ENCODE results near the gene ETV6. TPM values are rescaled to one million over a fixed set of nuclear protein-coding genes. Genes with fewer than 3 reads are reported as not detected.

The ETV6 gene
- total and polyA plus RNA-seq, 2 of the 8 experiments (the other 6 are each of a cell fraction or from before 2014, with no cell fraction given), result 5.5 to 23.9 TPM

- H3K79me1 ChIP-seq (ENCODE audit: low read depth, low read length), result no peaks in the 10 kb centered on the region
- FAIRE-seq (peak; percentile 84), DNase-seq (ENCODE audit: low read depth in 1 of 2, low spot score in 2 of 2) (peak in 1 of 2 experiments; percentile 59)
- peak overlapping the region; percentile 95; the same call in 1 of the 2 replicates for H2BK15ac ChIP-seq (ENCODE audit: low read length)
- H3K27me3 ChIP-seq (replicated peaks in 1 of 4; ENCODE audit: control insufficient read depth in 3 of 4, extremely low read depth in 1 of 4, insufficient read depth in 3 of 4, low read length in 3 of 4), result no peaks in the 10 kb centered on the region
- H3K56ac ChIP-seq (replicated peaks; ENCODE audit: insufficient read length, low read depth, low read length), result peak overlapping the region; percentile 99
- H2BK20ac ChIP-seq (ENCODE audit: low read length), result peak overlapping the region; percentile 99; the same call in 1 of the 2 replicates
- peak overlapping the region; percentile 49 to 65 for H3K4me2 ChIP-seq (ENCODE audit: insufficient read depth in 1 of 2, low read depth in 2 of 2, low read length in 2 of 2)
- no peak overlapping the region for H4K8ac ChIP-seq (ENCODE audit: extremely low read depth, insufficient read depth, low read length)
- no peak overlapping the region for H3K14ac ChIP-seq (ENCODE audit: insufficient read length)
- peak overlapping the region; percentile 99 for H4K91ac ChIP-seq (replicated peaks; ENCODE audit: insufficient read length, low read length)
- H3K9me3 ChIP-seq (ENCODE audit: insufficient read depth in 2 of 2, low read depth in 1 of 2, low read length in 1 of 2), result no peaks in the 10 kb centered on the region
- H2BK5ac ChIP-seq (ENCODE audit: low read depth, low read length), result peak overlapping the region; percentile 100; the same call in 1 of the 2 replicates
- WGBS, 2 experiments (ENCODE audit: extremely low coverage in 1 of 2, insufficient coverage in 1 of 2, insufficient read length in 1 of 2, insufficient replicate concordance in 2 of 2, low coverage in 1 of 2, low lambda C conversion rate in 2 of 2, missing lambda C conversion rate in 1 of 2), result 0% methylated on average over 4 of the region's 4 CpGs; no CpG with 5 or more reads in 1 of the 2 experiments
- peak overlapping the region; percentile 94 for H4K5ac ChIP-seq (ENCODE audit: insufficient read length, low read depth, low read length)
- H3K23me2 ChIP-seq (ENCODE audit: low read depth, low read length), result peaks cover 2% of the 10 kb centered on the region; the same call in 1 of the 2 replicates
- H3K4me1 ChIP-seq (replicated peaks in 1 of 4; ENCODE audit: control insufficient read depth in 3 of 4, insufficient read depth in 4 of 4, low read length in 3 of 4), result peaks cover 5 to 21% (median 14%) of the 10 kb centered on the region in 4 experiments
- H3K9ac ChIP-seq (replicated peaks in 1 of 4; ENCODE audit: extremely low read depth in 1 of 4, low read depth in 3 of 4, low read length in 3 of 4), result peak overlapping the region in 3 of 4 experiments; percentile 44 to 60 (median 56); a peak in 5 of 7 replicates
- H3K18ac ChIP-seq (ENCODE audit: extremely low read depth, low read length), result peak overlapping the region; percentile 95
- H3K4me3 ChIP-seq (ENCODE audit: extremely low read depth in 1 of 4, insufficient read depth in 2 of 4, low read depth in 3 of 4, low read length in 4 of 4), result peak overlapping the region; percentile 14 to 53 (median 40); a peak in 7 of 8 replicates
- H2BK120ac ChIP-seq (replicated peaks; ENCODE audit: low read depth, low read length), result peak overlapping the region; percentile 99
- H4K20me1 ChIP-seq (replicated peaks in 1 of 2; ENCODE audit: control insufficient read depth in 1 of 2, insufficient read depth in 2 of 2, low read length in 2 of 2), result no peaks in the 10 kb centered on the region
- H2AK5ac ChIP-seq (ENCODE audit: low read depth, low read length), result peak overlapping the region; percentile 99; the same call in 1 of the 2 replicates
- H2AFZ ChIP-seq (ENCODE audit: low read length), result no peak overlapping the region
- peak overlapping the region; percentile 97 for H3K4ac ChIP-seq (replicated peaks; ENCODE audit: insufficient read length, low read depth, low read length)
- H3K79me2 ChIP-seq (ENCODE audit: control insufficient read depth in 1 of 2, insufficient read depth in 2 of 2, low read length in 2 of 2), result peaks cover 0 to 19% of the 10 kb centered on the region in 2 experiments; a peak in 2 of 4 replicates
- peak overlapping the region; percentile 100 for H2BK12ac ChIP-seq (ENCODE audit: low read depth, low read length)
- ChIA-PET CTCF (ENCODE audit: partially characterized antibody) (interaction anchor here (0.9 to 1.1 kb wide), 2 partner anchors 14 to 29 kb away, joined by 4 to 5 read pairs; no protein-coding TSS in a partner anchor), POLR2A (ENCODE audit: partially characterized antibody) (interaction anchor here (0.6 to 2.3 kb wide), 26 partner anchors 8 to 424 kb away, joined by 3 to 35 read pairs (median 3); partner anchors contain the start of gene ETV6)
- peak overlapping the region; percentile 88 for H3K27ac ChIP-seq (ENCODE audit: low read depth, low read length)
- H3K23ac ChIP-seq (ENCODE audit: insufficient read length), result no peak overlapping the region
- H3K36me3 ChIP-seq (ENCODE audit: control insufficient read depth in 2 of 4, insufficient read depth in 4 of 4, low read length in 3 of 4), result no peaks in the 10 kb centered on the region
- TF ChIP-seq NANOG (IDR thresholded peaks at IDR 0.05; ENCODE audit: insufficient read depth, low read depth, low read length, poor library complexity, severe bottlenecking), result peak; percentile 98
- peak; percentile 80; the same call in 1 of the 2 replicates for TF ChIP-seq TCF12 (IDR thresholded peaks at IDR 0.05; ENCODE audit: low read depth, low read length)
- TF ChIP-seq ZNF274 (IDR thresholded peaks at IDR 0.05; ENCODE audit: borderline replicate concordance, extremely low read depth, low read length), result no peak
- peak; percentile 88 for TF ChIP-seq KDM1A (IDR thresholded peaks at IDR 0.05; ENCODE audit: borderline replicate concordance, low read length)
- no peak for TF ChIP-seq SIX5 (IDR thresholded peaks at IDR 0.05; ENCODE audit: low read depth, low read length)
- no peak for TF ChIP-seq SP4 (IDR thresholded peaks at IDR 0.05; ENCODE audit: low read length)
- peak; percentile 31; the same call in 1 of the 2 replicates for TF ChIP-seq YY1 (IDR thresholded peaks at IDR 0.05; ENCODE audit: low read depth, low read length)
- peak; percentile 100 for TF ChIP-seq POU5F1 (IDR thresholded peaks at IDR 0.05; ENCODE audit: low read depth, low read length)
- TF ChIP-seq TBP (IDR thresholded peaks at IDR 0.05; ENCODE audit: low read depth, low read length), result peak; percentile 78
- TF ChIP-seq POLR2A (IDR thresholded peaks at IDR 0.05; ENCODE audit: control extremely low read depth in 1 of 2, low read depth in 2 of 2, low read length in 2 of 2), result peak in 1 of 2 experiments; percentile 75; a peak in 2 of 3 replicates
- TF ChIP-seq RAD21 (IDR thresholded peaks at IDR 0.05 in 1 of 2, conservative IDR thresholded peaks at IDR 0.05 in 1 of 2; ENCODE audit: low read depth in 2 of 2, low read length in 2 of 2), result peak in 1 of 2 experiments; percentile 15; a peak in 1 of 4 replicates
- TF ChIP-seq NRF1 (IDR thresholded peaks at IDR 0.05; ENCODE audit: low read depth, low read length), result no peak
- TF ChIP-seq RFX5 (IDR thresholded peaks at IDR 0.05; ENCODE audit: borderline replicate concordance, low read depth, low read length), result no peak
These were observed 40.4 kb upstream of the ETV6 start for GRCh38 chr12:11609045-11609444.

Data from H1 (cell line).